Suppressor macrophage treated with lipopolysaccharide for 1 hour (primary cell): Measurements from ENCODE around the gene TMA7B.
"Not testable (repeated sequence)": the region's sequence is repeated elsewhere in the genome, so short reads cannot be mapped to it uniquely, and the experiment has no call there.

Experiments
- DNase-seq, 3 donors: peaks; one replicate each; pipeline ENCODE4 v3.0.0-alpha.2; 2020 to 2022

Gene TMA7B

DNA sequence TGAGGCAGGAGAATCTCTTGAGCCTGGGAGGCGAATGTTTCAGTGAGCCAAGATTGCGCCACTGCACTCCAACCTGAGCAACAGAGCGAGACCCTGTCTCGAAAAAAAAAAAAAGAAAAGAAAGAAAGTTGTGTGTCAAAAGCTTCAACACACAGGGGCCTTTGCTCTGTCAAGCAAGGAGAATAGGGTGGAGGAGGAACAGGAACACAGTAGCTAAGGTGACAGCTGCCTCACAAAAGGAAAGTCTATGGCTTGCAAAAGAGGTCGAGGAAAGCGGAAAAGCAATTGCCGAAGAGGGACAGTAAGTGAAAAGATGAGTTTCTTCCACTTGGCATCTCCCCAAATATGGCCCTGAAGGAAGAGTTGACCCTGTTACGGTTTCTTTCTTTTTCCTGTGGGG is 26.5 kb upstream of the TMA7B start:
- no peak for DNase-seq

DNA sequence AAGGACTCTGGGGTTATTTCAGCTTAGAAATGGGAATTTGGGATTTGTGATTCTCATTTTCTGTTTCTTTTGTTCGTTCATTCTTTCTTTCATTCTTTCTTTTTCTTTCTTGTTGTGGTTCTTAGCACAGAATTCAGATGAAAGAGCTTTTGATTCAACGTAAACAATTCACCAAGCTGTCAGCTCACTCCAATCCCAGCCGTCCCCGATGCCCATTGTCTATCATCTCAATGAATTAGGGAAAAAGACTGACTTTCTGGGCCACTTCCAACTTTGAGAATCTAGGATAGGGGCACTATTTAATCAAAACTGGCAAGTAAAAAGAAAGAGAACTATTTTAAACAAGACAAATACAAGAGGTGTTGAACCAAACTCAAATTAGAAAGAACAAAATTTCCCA is 25.1 kb upstream of the TMA7B start:
- no peak for DNase-seq

DNA sequence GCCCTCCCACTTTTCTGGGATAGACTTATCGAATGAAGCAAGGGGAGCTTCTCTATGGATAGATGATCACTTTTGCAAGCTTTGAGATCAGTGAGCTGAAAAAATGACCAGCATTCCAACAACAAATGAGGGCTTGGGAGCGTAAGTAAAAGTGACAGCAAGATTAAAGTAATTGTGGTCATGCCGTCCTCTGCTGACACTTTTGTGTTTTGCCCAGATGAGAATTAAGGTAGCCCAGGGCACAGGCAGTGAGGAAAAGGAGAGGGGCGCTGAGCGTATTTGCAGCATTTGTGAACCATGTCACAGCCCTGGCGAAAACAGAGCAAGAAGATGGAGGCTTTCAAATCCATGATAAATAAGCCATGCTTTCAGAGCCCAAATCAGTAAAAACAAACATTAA is 24.6 kb upstream of the TMA7B start:
- no peak for DNase-seq

DNA sequence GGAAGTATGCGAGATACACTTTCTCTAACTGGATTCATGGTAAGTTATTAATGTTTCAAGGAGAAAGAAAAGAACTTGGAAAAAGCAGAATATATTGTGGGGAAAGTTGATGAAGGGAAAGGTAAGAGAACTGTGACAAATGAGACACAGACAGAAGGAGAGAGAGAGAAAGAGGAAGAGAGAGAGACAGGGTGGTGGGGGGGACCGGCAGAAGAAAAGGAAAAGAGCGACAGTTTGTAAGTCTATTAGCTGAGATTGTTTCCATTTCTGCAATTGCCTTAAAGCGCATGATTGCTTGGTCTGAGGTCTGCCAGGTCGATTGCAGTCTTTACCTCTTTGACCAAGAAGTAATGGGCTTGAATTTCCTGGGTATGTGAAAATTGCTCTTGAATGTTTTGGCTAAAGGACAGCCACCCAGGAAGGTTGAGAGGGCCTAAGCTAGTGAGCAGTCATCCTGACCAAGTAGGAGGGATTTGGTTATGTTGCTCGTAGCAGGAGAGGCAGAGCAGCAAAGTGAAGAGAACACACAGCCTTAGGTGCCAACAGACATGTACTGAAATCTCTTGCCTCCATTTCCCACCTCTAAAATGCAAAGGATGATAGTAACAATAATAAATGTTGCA is 23.6 kb upstream of the TMA7B start:
- DNase-seq = no peak

GRCh38 chr22:39937906-39938305 is 22.3 kb upstream of the TMA7B start:
- no peak for DNase-seq

- DNase-seq = no peak
Observed at GRCh38 chr22:39938509-39939111, 21.6 kb upstream of the TMA7B start.

DNA sequence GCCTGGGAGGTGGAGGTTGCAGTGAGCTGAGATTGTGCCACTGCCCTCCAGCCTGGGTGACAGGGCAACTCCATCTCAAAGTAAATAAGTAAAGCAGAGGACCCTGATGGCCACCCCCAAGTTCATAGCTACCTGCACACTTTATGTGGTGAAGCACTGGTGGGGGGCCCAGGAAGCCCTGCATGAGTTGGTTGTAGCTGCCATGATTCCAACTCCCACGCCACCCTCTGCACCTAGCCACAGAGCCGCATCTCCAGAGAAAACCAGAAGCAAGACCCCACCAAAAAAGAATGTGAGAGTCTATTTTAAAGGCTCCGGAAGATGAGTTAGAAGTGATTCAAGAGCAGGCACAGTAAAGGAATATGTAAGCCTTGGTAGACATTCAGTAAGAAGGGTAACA is 20.4 kb upstream of the TMA7B start:
- no peak for DNase-seq

- no peak for DNase-seq
Observed at GRCh38 chr22:39940757-39941305, 19.4 kb upstream of the TMA7B start.

DNA sequence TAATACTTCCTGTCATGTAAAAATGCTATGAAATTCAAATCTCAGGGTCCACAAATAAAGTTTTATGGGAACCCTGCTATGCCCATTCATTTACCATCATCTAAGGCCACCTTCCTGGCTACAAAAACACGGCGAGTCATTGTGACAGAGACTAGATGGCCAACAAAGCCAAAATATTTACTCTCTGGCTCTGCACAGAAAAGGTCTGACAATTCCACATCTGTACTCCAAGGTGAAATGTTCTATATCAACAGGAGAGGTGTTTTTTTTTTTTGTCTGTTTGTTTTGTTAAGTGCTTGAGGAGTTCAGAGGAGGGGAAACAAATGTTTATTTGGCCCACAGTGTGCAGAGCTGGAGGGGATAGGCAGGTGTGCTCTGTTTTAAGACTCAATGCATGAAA is 18.6 kb upstream of the TMA7B start:
- DNase-seq = no peak

DNA sequence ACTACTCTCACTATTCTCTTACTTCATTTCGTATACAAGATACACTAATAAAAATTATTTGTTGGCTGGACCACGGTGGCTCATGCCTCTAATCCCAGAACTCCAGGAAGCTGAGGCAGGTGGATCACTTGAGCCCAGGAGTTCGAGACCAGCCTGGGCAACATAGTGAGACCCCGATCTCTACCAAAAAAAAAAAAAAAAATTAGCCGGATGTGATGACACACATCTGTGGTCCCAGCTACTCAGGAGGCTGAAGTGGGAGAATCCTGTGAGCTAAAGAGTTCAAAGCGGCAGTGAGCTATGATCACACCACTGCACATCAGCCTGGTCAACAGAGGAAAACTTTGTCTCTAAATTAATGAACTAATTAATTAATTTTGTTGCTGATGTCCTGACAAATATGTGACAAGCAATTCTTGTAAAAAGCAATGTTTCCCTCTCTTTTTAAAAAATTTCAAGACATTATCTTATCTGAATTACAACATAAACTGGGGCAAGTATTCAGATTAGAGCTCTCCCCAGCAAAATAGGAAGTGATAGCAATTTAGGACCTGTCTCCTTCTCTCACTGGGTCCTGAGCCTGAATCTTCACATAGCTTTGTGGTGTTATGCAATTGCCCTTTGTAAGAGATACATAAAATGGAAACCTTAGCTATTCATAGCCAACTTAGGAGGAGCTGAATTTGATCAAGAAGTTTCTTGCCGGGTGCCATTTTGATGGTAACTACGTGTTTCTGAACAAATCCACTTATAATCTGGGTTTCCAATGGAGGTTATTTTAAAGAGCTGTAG is 17.6 kb upstream of the TMA7B start:
- peak in 1 of 3 donors; percentile 24 for DNase-seq

- no peak for DNase-seq
Observed at GRCh38 chr22:39943337-39943736, 16.9 kb upstream of the TMA7B start.

- no peak for DNase-seq
Observed at GRCh38 chr22:39943953-39944872, 16.0 kb upstream of the TMA7B start.

- DNase-seq = no peak
Observed at GRCh38 chr22:39946126-39946502, 14.1 kb upstream of the TMA7B start.

DNA sequence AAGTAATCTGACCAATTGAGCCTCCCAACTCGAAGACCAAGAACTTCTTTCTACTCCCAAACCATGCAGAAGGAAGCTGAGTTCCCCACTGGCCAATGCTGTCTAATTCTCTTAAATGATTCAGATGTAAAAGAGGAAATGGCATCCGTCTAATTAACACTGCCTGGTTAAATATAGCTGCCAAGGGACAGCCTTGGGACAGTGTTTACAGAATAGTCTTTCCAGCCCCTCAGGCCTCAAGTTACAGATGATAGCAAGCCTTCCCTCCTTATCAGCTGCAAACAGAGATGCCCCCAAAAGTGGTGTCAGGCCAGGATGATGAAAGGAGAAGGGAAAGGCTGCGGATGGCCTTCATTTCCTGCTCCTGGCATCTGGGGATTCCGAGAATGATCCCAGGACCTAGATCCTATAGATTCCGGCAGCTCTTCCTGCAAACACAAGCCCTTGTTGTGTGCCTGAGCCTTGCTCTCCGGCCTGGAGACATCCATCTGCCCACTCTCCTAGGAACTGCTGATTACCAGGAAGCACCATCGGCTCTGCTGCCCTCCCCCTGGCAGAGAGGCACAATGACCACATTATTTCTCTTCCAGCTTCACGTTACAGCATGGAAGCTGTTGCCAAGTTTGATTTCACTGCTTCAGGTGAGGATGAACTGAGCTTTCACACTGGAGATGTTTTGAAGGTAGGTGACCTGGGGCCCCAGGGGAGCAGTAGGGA is 13.5 kb upstream of the TMA7B start:
- DNase-seq = peak; percentile 35 to 62 (median 57)

GRCh38 chr22:39947220-39948216 is 12.7 kb upstream of the TMA7B start:
- DNase-seq = no peak

- DNase-seq = no peak
Observed at GRCh38 chr22:39949964-39950737, 10.0 kb upstream of the TMA7B start.

DNA sequence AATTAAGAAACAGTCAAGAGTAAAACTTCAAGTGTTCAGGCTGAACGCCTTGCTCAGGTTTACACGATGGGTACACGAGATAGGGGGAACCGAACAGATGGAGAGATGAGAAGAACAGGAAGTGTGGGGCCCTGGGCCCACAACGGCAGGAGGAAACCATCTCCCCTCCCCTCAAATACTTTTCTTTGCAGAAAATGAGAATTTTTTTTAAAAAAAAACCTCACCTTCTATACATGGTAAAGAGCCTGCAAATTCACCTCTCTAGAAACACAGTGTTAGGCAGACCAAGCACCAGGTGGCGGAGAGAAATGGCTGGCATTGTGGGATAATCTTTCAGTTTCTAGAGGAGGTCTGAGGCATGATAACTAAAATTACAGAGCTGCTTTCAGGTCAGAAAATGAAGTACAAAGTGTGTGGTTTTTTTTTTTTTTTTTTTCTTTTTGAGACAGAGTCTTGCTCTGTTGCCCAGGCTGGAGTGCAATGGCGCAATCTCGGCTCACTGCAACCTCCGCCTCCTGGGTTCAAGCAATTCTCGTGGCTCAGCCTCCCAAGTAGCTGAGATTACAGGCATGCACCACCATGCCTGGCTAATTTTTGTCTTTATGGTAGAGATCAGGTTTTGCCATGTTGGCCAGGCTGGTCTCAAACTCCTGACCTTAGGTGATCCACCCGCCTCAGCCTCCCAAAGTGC is 8.4 kb upstream of the TMA7B start:
- DNase-seq = not testable (repeated sequence)

DNA sequence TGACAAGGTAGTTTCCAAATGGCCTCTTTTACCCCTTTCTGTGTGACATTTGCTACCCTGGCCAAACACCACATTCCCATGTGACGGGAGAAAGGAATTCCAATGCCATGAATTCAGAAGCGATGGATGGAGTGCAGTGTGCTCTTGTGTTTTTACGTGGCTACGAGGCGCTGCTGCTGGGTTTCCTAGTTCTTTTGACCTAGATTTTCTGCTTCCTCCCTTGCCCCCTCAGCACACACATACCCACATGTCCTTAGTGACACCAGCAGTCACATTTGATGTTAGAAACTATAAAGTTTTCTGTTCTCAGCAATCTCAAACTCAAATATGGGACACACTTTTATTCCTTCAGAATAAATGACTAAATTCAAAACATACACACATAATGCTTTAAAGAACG is 7.8 kb upstream of the TMA7B start:
- DNase-seq = no peak

GRCh38 chr22:39953101-39953500 is 7.1 kb upstream of the TMA7B start:
- no peak for DNase-seq
